Transverse colon (tissue), 4 donors: Measurements from ENCODE around the gene SNURF. TPM values are rescaled to one million over a fixed set of nuclear protein-coding genes. Genes with fewer than 3 reads are reported as not detected.

ENCODE experiments used
- DNase-seq: peaks from one replicate; pipeline ENCODE4 v3.0.0-alpha.2; 2019
- H3K27ac ChIP-seq, 4 donors: fragments of 200-600 bp; sonication (generic); 2 replicates each; pipeline ENCODE4 v1.5.1; 2016 to 2018; ENCODE audit warnings: inconsistent platforms in 4 of 4
- H3K27me3 ChIP-seq: fragments of 200-600 bp; sonication (generic); 2 replicates; pipeline ENCODE4 v1.5.1; 2017; ENCODE audit warnings: inconsistent platforms
- H3K36me3 ChIP-seq, 4 donors: fragments of 200-600 bp; sonication (generic); 2 replicates each; pipeline ENCODE4 v1.5.1; 2017 to 2019; ENCODE audit warnings: inconsistent platforms in 4 of 4
- H3K4me1 ChIP-seq, 4 donors: fragments of 200-600 bp; sonication (generic); 2 replicates each; pipeline ENCODE4 v1.5.1; 2017 to 2020; ENCODE audit warnings: inconsistent platforms in 4 of 4
- H3K4me3 ChIP-seq, 4 donors: fragments of 200-600 bp; sonication (generic); 1 replicate in 1 of 4; 2 replicates in 3 of 4; pipeline versions ENCODE4 v1.5.1 to v1.6.1; 2017 to 2019; ENCODE audit warnings: inconsistent platforms in 4 of 4
- H3K9me3 ChIP-seq, 2 donors: fragments of 200-600 bp; sonication (generic); 2 replicates each; pipeline ENCODE4 v1.5.1; 2017 to 2019; ENCODE audit warnings: inconsistent platforms in 2 of 2
- CTCF ChIP-seq, 5 experiments: fragments of 200-600 bp in 3 of 5; fragments of 450-650 bp in 2 of 5; sonication (generic) in 3 of 5; IDR thresholded peaks; 1 replicate in 2 of 5; 2 replicates in 3 of 5; pipeline ENCODE4 v1.5.1; 2016 to 2017; ENCODE audit warnings: antibody characterized with exemption in 5 of 5, inconsistent platforms in 3 of 5, mild to moderate bottlenecking in 2 of 5, moderate library complexity in 1 of 5
- EP300 ChIP-seq: sonication (generic); formaldehyde crosslinking; IDR thresholded peaks from one replicate; pipeline ENCODE4 v1.6.1; 2017; ENCODE audit warnings: antibody characterized with exemption, low read depth
- POLR2A ChIP-seq: fragments of 450-650 bp; IDR thresholded peaks from one replicate; pipeline ENCODE4 v1.6.1; 2016; ENCODE audit warnings: antibody characterized with exemption, mild to moderate bottlenecking, moderate library complexity
- POLR2AphosphoS5 ChIP-seq, 3 donors: sonication (generic); formaldehyde crosslinking; IDR thresholded peaks; one replicate each; pipeline ENCODE4 v1.6.1; 2016; ENCODE audit warnings: antibody characterized with exemption in 3 of 3
- WGBS, 2 donors: methylation state at CpG; one replicate each; pipeline ENCODE4 v1.1.5; 2018; ENCODE audit warnings: low coverage in 1 of 2; 5-methylcytosine and 5-hydroxymethylcytosine counted together
- in situ Hi-C, 4 donors: fragments of 200-750 bp; cut with MboI; loops; one replicate each; pipeline versions ENCODE4 v1.15.0 to v1.15.1; 2017; ENCODE audit warnings: low sequenced_read_pairs in 3 of 4, low pct_ligation_motif_present in 1 of 4, low pct_unique_long_range_greater_than_20kb in 1 of 4
- intact Hi-C: fragments of 100-400 bp; cut with DNase I; formaldehyde crosslinking; loops from one replicate; pipeline ENCODE4 v1.15.1; 2023; ENCODE audit warnings: low total_unique reads
- small RNA-seq, 4 donors: library from RNA; depleted of rRNA; stranded (forward); fragments of <200 nt; gene quantifications; one replicate each; pipeline ENCODE3, GENCODE V24; 2016
- total RNA-seq, 4 donors: library from RNA; depleted of rRNA; stranded (reverse); fragments of >200 nt; gene quantifications; one replicate each; pipeline ENCODE4 v1.1.0, GENCODE V29; 2016

Gene SNURF
- total RNA-seq, 4 donors from 2014 or later: 4.2 to 12.5 TPM; not detected in 2

GRCh38 chr15:24986653-24987052 is 31.9 kb downstream of the SNURF start:
- Histone ChIP-seq H3K27me3 (no peaks in the 10 kb centered on the region), H3K36me3 (peaks cover 0 to 39% (median 14%) of the 10 kb centered on the region in 4 donors), H3K4me3 (no peak overlapping the region), H3K4me1 (no peaks in the 10 kb centered on the region), H3K9me3 (peaks cover 12 to 23% of the 10 kb centered on the region in 2 donors), H3K27ac (no peak overlapping the region)
- DNase-seq: no peak
- in situ Hi-C loops (no loop called here), intact Hi-C loops (no loop called here)
- TF ChIP-seq POLR2A: no peak
- no peak for TF ChIP-seq POLR2AphosphoS5 (IDR thresholded peaks at IDR 0.05)
- TF ChIP-seq EP300: no peak
- no peak for TF ChIP-seq CTCF (IDR thresholded peaks at IDR 0.05)
- WGBS, 2 donors: 77 to 92% methylated on average over 5 to 6 of the region's 6 CpGs

Small RNA genes lying within 50 kb of the gene (small RNA-seq; reads per million reads assigned to genes)
- gene AC090602.1 (0 reads per million in 4 donors), gene AC124312.4 (0 reads per million in 4 donors), gene AC124312.5 (0 reads per million in 4 donors)

Other genes with a start within 250 kb of the SNURF start
- 10 to 100 TPM; 18.5 to 75.6 (median 39.6) TPM for gene SNRPN, start within 50 bp of the SNURF start, total RNA-seq